GM23338 (cell line): ENCODE data around the gene OGFRL1. TPM values are rescaled to one million over a fixed set of nuclear protein-coding genes. Genes with fewer than 3 reads are reported as not detected.

Source experiments
- CREB1 ChIP-seq: fragments of 250-450 bp; sonication (Bioruptor Pico); IDR thresholded peaks from 2 replicates; pipeline ENCODE4 v1.5.0; 2020; ENCODE audit warnings: low read depth, mild to moderate bottlenecking, moderate library complexity
- CTCF ChIP-seq, 2 experiments: fragments of 200-600 bp in 1 of 2; sonication (generic) in 1 of 2; conservative IDR thresholded peaks; 2 replicates each; pipeline versions ENCODE4 v1.5.1 to v1.6.1; 2016 to 2017; ENCODE audit warnings: antibody characterized with exemption in 2 of 2, low read depth in 2 of 2, mild to moderate bottlenecking in 2 of 2, moderate library complexity in 1 of 2
- EZH2phosphoT487 ChIP-seq: fragments of 200-600 bp; sonication (generic); IDR thresholded peaks from one replicate; pipeline ENCODE4 v1.8.1; 2018; ENCODE audit warnings: antibody characterized with exemption; ENCODE audit not compliant: unreplicated experiment
- JUNB ChIP-seq: IDR thresholded peaks from one replicate; pipeline ENCODE4 v1.6.1; 2016; ENCODE audit warnings: antibody characterized with exemption; ENCODE audit not compliant: unreplicated experiment
- STAT1 ChIP-seq: IDR thresholded peaks from one replicate; pipeline ENCODE4 v1.6.1; 2016; ENCODE audit warnings: antibody characterized with exemption; ENCODE audit not compliant: unreplicated experiment
- ZNF331 ChIP-seq: fragments of 250-450 bp; sonication (Bioruptor Pico); IDR thresholded peaks from 2 replicates; pipeline ENCODE4 v1.5.0; 2020; ENCODE audit warnings: low read depth, mild to moderate bottlenecking, moderate library complexity
- ZNF462 ChIP-seq: fragments of 250-450 bp; sonication (Bioruptor Pico); IDR thresholded peaks from 2 replicates; pipeline ENCODE4 v1.5.0; 2020; ENCODE audit warnings: mild to moderate bottlenecking, moderate library complexity
- polyA plus RNA-seq: library from polyadenylated mRNA; unstranded; fragments of >200 nt; fragmentation: Nextera tagmentation; extraction: Ambion mirVana; gene quantifications from 2 replicates; pipeline ENCODE4 v1.2.1, GENCODE V29; 2016
- total RNA-seq: library from RNA; depleted of rRNA; stranded (reverse); fragments of >200 nt; shearing (Covaris generic); gene quantifications from 2 replicates; pipeline ENCODE4 v1.2.3, GENCODE V29; 2014
- TF ChIP-seq, protein P1 (sequence below): IDR thresholded peaks from 2 replicates; pipeline ENCODE4 v1.6.1; 2016; ENCODE audit warnings: antibody characterized with exemption

Gene OGFRL1
- total and polyA plus RNA-seq, 2 experiments from 2014 or later, result 4.2 to 10.0 TPM

GRCh38 chr6:71245265-71246049 is 43.2 kb upstream of the OGFRL1 start (continued):
- TF ChIP-seq ZNF462 (CRISPR knock-in tag) (no peak), STAT1 (no peak), JUNB (no peak), ZNF331 (CRISPR knock-in tag) (no peak), CREB1 (CRISPR knock-in tag) (no peak), CTCF (conservative IDR thresholded peaks at IDR 0.05; ENCODE audit: low read depth in 2 of 2) (no peak), EZH2phosphoT487 (no peak)
- TF ChIP-seq, protein P1, sequence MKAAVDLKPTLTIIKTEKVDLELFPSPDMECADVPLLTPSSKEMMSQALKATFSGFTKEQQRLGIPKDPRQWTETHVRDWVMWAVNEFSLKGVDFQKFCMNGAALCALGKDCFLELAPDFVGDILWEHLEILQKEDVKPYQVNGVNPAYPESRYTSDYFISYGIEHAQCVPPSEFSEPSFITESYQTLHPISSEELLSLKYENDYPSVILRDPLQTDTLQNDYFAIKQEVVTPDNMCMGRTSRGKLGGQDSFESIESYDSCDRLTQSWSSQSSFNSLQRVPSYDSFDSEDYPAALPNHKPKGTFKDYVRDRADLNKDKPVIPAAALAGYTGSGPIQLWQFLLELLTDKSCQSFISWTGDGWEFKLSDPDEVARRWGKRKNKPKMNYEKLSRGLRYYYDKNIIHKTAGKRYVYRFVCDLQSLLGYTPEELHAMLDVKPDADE, result no peak
